Measurements from ENCODE around the gene PDE4B.
"Not testable (repeated sequence)": the region's sequence is repeated elsewhere in the genome, so short reads cannot be mapped to it uniquely, and the experiment has no call there.

The PDE4B gene

GRCh38 chr1:66316464-66317247, 524.0 kb downstream of the PDE4B start:
- TF ChIP-seq CTCF (IDR thresholded peaks at IDR 0.05; ENCODE audit: borderline replicate concordance, insufficient read depth, low read depth, low read length), result no peak
- H3K4me3 ChIP-seq (ENCODE audit: low read depth, low read length), result no peak overlapping the region

- H3K4me3 ChIP-seq (ENCODE audit: low read depth, low read length), result no peak overlapping the region
- TF ChIP-seq CTCF (IDR thresholded peaks at IDR 0.05; ENCODE audit: borderline replicate concordance, insufficient read depth, low read depth, low read length), result no peak
Observed at GRCh38 chr1:66317248-66317515, 524.5 kb downstream of the PDE4B start.

- no peak overlapping the region for H3K4me3 ChIP-seq (ENCODE audit: low read depth, low read length)
- no peak for TF ChIP-seq CTCF (IDR thresholded peaks at IDR 0.05; ENCODE audit: borderline replicate concordance, insufficient read depth, low read depth, low read length)
Observed at GRCh38 chr1:66320231-66320630, 527.5 kb downstream of the PDE4B start.

GRCh38 chr1:66322462-66322861, 529.8 kb downstream of the PDE4B start:
- not testable (repeated sequence) for H3K4me3 ChIP-seq (ENCODE audit: low read depth, low read length)

GRCh38 chr1:66323958-66324625, 531.4 kb downstream of the PDE4B start:
- no peak for TF ChIP-seq CTCF (IDR thresholded peaks at IDR 0.05; ENCODE audit: borderline replicate concordance, insufficient read depth, low read depth, low read length)
- no peak overlapping the region for H3K4me3 ChIP-seq (ENCODE audit: low read depth, low read length)

GRCh38 chr1:66325594-66326380, 533.1 kb downstream of the PDE4B start:
- H3K4me3 ChIP-seq (ENCODE audit: low read depth, low read length), result no peak overlapping the region
- no peak for TF ChIP-seq CTCF (IDR thresholded peaks at IDR 0.05; ENCODE audit: borderline replicate concordance, insufficient read depth, low read depth, low read length)

GRCh38 chr1:66326867-66327266, 534.2 kb downstream of the PDE4B start:
- no peak overlapping the region for H3K4me3 ChIP-seq (ENCODE audit: low read depth, low read length)
- TF ChIP-seq CTCF (IDR thresholded peaks at IDR 0.05; ENCODE audit: borderline replicate concordance, insufficient read depth, low read depth, low read length), result no peak

All from GM12875 (cell line).